Vagina (tissue), 2 donors: ENCODE results near the gene PSIP1.

Experiments used
- CTCF ChIP-seq, 3 experiments: fragments of 450-650 bp in 2 of 3; fragments of 200-600 bp in 1 of 3; sonication (generic) in 1 of 3; IDR thresholded peaks; one replicate each; pipeline ENCODE4 v1.5.1; 2017 to 2019; ENCODE audit warnings: antibody characterized with exemption in 3 of 3, mild to moderate bottlenecking in 2 of 3, moderate library complexity in 2 of 3
- POLR2A ChIP-seq, 2 donors: fragments of 450-650 bp; IDR thresholded peaks; one replicate each; pipeline ENCODE4 v1.6.1; 2017; ENCODE audit warnings: antibody characterized with exemption in 2 of 2, mild to moderate bottlenecking in 2 of 2, moderate library complexity in 2 of 2
- POLR2AphosphoS5 ChIP-seq, 2 donors: sonication (generic); formaldehyde crosslinking; IDR thresholded peaks; one replicate each; pipeline ENCODE4 v1.9.0; 2017; ENCODE audit warnings: antibody characterized with exemption in 2 of 2, mild to moderate bottlenecking in 2 of 2, low read depth in 1 of 2; ENCODE audit not compliant: insufficient read depth in 1 of 2

DNA sequence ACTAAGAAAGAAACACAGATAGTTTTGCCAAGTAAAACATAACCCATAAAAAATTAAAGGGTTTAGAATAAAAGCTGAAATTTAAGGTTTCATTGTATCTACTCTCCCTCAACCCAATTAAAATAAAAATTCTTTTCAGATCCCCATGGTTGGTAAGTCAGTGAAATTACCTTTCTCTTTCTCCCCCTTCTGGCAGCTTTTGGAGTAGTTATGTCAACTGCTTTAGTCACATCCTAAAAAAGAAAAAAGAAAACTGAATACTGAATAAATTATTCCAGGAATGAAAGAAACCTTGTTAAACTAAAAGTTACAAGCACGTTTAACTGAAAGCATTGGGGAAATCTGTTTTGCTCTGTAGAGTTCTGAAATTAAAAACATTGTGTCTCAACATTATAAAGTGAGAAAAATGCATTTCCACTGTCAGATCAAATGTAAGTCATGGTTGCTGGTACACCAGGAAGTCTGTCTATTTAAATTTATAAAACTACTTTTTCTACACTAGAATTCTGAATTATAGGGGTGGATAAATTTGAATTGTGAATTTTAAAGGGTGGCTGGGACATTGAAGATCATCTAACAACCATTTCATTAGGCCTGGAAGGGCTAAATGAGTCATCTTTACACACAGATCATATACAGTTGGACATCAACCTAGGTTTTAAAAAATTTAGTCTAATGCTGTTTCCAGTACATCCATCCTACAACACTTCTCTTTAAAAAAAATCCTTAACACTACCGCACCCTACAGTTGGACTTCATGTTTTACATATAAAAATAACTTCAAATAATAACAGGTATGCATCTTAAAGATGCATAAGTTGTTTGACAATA, 24.7 kb downstream of the PSIP1 start:
- TF ChIP-seq CTCF (IDR thresholded peaks at IDR 0.05) (peak in 1 of 3 experiments; percentile 18), POLR2AphosphoS5 (IDR thresholded peaks at IDR 0.05; ENCODE audit: insufficient read depth in 1 of 2, low read depth in 1 of 2) (no peak), POLR2A (IDR thresholded peaks at IDR 0.05) (no peak)
